Muscle layer of colon (tissue), 2 donors: Measurements from ENCODE around the gene AMBN.

ENCODE experiments used
- H3K27ac ChIP-seq: one replicate; pipeline ENCODE4 v1.7.0; 2013; ENCODE audit warnings: low read depth, mild to moderate bottlenecking, low read length, moderate library complexity
- H3K27me3 ChIP-seq, 2 donors: one replicate each; pipeline ENCODE4 v1.7.0; 2013; ENCODE audit warnings: low read length in 2 of 2, mild to moderate bottlenecking in 2 of 2; ENCODE audit not compliant: insufficient read depth in 2 of 2, control insufficient read depth in 1 of 2
- H3K36me3 ChIP-seq: one replicate; pipeline ENCODE4 v1.7.0; 2013; ENCODE audit warnings: mild to moderate bottlenecking, low read length; ENCODE audit not compliant: insufficient read depth
- H3K4me1 ChIP-seq: one replicate; pipeline ENCODE4 v1.7.0; 2013; ENCODE audit warnings: mild to moderate bottlenecking, low read length; ENCODE audit not compliant: insufficient read depth
- H3K4me3 ChIP-seq, 2 donors: one replicate each; pipeline ENCODE4 v1.7.0; 2013; ENCODE audit warnings: low read length in 2 of 2, low read depth in 1 of 2, mild to moderate bottlenecking in 1 of 2, moderate library complexity in 1 of 2
- H3K9ac ChIP-seq: one replicate; pipeline ENCODE4 v1.7.0; 2013; ENCODE audit warnings: low read length
- H3K9me3 ChIP-seq: one replicate; pipeline ENCODE4 v1.7.0; 2013; ENCODE audit warnings: mild to moderate bottlenecking, low read length
- donor health status: abdominal sarcoma.
- donor health status: Adenocarcinoma of cecum.

AMBN gene

GRCh38 chr4:70583952-70584834 is 7.9 kb upstream of the AMBN start:
- Histone ChIP-seq H3K9me3 (no peaks in the 10 kb centered on the region), H3K27me3 (no peaks in the 10 kb centered on the region), H3K9ac (no peak overlapping the region), H3K36me3 (no peaks in the 10 kb centered on the region), H3K27ac (no peak overlapping the region), H3K4me1 (no peaks in the 10 kb centered on the region), H3K4me3 (no peak overlapping the region)

DNA sequence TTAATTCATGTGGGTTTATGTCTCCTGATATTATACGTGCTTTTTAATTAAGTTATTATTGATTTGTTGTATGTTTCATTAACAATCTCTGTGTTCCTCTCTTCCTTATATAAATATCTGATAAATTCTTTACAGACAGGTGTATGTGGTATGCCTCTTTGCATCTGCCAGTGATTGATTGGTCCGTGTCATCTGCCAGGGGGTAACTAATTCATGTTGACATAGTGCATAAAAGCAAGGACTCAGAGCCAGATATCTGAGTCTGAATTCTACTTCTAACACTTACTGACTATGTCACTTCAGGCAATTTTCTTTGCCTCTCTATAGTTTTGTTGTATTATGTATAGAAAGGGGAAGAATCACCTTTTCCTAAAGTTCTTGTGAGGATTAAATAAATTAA is 5.2 kb upstream of the AMBN start:
- Histone ChIP-seq H3K27me3 (no peaks in the 10 kb centered on the region), H3K4me3 (no peak overlapping the region), H3K4me1 (no peaks in the 10 kb centered on the region), H3K9me3 (no peaks in the 10 kb centered on the region), H3K27ac (no peak overlapping the region), H3K9ac (no peak overlapping the region), H3K36me3 (no peaks in the 10 kb centered on the region)

- Histone ChIP-seq H3K36me3 (no peaks in the 10 kb centered on the region), H3K4me1 (no peaks in the 10 kb centered on the region), H3K4me3 (no peak overlapping the region), H3K9me3 (no peaks in the 10 kb centered on the region), H3K9ac (no peak overlapping the region), H3K27me3 (no peaks in the 10 kb centered on the region), H3K27ac (no peak overlapping the region)
Measured at GRCh38 chr4:70589785-70590184, 2.3 kb upstream of the AMBN start.

- no peaks in the 10 kb centered on the region for H3K9me3 ChIP-seq
- H3K4me1 ChIP-seq: no peaks in the 10 kb centered on the region
- H3K27ac ChIP-seq: no peak overlapping the region
- no peaks in the 10 kb centered on the region for H3K36me3 ChIP-seq
- no peak overlapping the region for H3K9ac ChIP-seq
- no peaks in the 10 kb centered on the region for H3K27me3 ChIP-seq
- H3K4me3 ChIP-seq: no peak overlapping the region
Measured at GRCh38 chr4:70594196-70594595, 2.1 kb downstream of the AMBN start.

- Histone ChIP-seq H3K4me1 (no peaks in the 10 kb centered on the region), H3K27me3 (no peaks in the 10 kb centered on the region)
Measured at GRCh38 chr4:70600305-70600704, 8.2 kb downstream of the AMBN start.

DNA sequence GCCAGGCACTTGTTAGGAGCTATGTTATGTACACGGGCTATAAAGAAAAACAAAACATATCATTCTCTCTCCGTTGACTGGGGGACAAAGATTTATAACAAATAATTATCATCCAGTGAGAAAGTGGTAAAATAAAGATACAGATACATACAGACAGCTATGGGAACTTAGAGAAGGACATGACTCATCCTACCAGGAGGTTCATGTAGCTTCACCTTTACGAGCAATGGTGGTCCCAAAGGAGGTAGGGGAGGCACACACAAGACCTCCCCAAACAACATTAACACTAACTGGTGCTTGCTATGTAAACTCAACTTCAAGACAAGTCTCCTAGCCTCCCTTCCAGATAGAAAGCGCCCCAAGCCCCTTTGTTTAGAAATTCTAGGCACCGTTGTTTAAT is 8.9 kb downstream of the AMBN start:
- Histone ChIP-seq H3K9me3 (no peaks in the 10 kb centered on the region), H3K27ac (no peak overlapping the region), H3K27me3 (no peaks in the 10 kb centered on the region), H3K9ac (no peak overlapping the region), H3K36me3 (no peaks in the 10 kb centered on the region), H3K4me3 (no peak overlapping the region), H3K4me1 (no peaks in the 10 kb centered on the region)

More at GRCh38 chr4:70600305-70600704, 8.2 kb downstream of the AMBN start:
- no peaks in the 10 kb centered on the region for H3K36me3 ChIP-seq
- no peak overlapping the region for H3K9ac ChIP-seq
- H3K4me3 ChIP-seq: no peak overlapping the region
- no peak overlapping the region for H3K27ac ChIP-seq
- H3K9me3 ChIP-seq: no peaks in the 10 kb centered on the region

GRCh38 chr4:70601422-70602039 is 9.5 kb downstream of the AMBN start:
- Histone ChIP-seq H3K9ac (no peak overlapping the region), H3K9me3 (no peaks in the 10 kb centered on the region), H3K27ac (no peak overlapping the region), H3K27me3 (no peaks in the 10 kb centered on the region), H3K4me3 (no peak overlapping the region), H3K4me1 (no peaks in the 10 kb centered on the region), H3K36me3 (no peaks in the 10 kb centered on the region)

- no peak overlapping the region for H3K9ac ChIP-seq
- no peak overlapping the region for H3K4me3 ChIP-seq
- H3K9me3 ChIP-seq: no peaks in the 10 kb centered on the region
- H3K36me3 ChIP-seq: no peaks in the 10 kb centered on the region
- no peaks in the 10 kb centered on the region for H3K4me1 ChIP-seq
- no peak overlapping the region for H3K27ac ChIP-seq
- no peaks in the 10 kb centered on the region for H3K27me3 ChIP-seq
Measured at GRCh38 chr4:70603856-70604255, 11.8 kb downstream of the AMBN start.

DNA sequence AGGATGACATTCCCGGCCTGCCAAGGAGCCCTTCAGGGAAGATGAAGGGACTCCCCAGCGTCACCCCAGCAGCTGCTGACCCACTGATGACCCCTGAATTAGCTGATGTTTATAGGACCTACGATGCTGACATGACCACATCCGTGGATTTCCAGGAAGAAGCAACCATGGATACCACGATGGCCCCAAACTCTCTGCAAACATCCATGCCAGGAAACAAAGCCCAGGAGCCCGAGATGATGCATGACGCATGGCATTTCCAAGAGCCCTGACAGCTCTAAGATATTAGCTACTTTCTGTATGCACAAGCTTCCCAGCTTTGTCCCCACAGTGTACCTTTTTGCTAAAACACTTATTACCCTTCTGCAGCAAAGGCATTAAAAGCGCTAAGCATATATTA is 14.4 kb downstream of the AMBN start:
- H3K36me3 ChIP-seq: no peaks in the 10 kb centered on the region
- no peaks in the 10 kb centered on the region for H3K9me3 ChIP-seq
- H3K27me3 ChIP-seq: no peaks in the 10 kb centered on the region
- H3K4me3 ChIP-seq: no peak overlapping the region
- no peak overlapping the region for H3K9ac ChIP-seq
- no peaks in the 10 kb centered on the region for H3K4me1 ChIP-seq
- no peak overlapping the region for H3K27ac ChIP-seq

DNA sequence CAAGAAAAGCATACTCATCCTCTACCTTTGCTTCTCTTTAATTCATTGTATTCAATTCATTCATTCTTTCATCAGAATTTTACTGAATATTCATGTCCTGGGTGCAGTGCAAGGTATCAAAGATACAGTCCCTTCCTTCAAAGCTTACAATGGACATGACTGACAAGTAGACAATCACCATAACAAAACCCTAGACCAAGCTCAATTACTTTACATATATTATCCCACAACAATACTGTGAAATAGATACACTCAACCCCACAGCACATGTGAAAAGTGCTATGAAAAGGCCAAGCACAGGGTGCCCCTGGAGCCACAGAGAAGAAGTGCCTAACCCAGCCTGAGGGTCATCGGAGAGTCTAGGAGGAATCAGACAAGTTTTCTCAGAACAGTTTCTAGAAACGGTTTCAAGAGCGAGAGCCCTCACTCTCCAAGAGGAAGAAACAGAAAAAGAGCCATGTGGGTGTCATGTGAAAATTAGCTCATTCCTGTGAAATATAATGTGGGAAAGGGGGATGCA is 15.3 kb downstream of the AMBN start:
- H3K9me3 ChIP-seq: no peaks in the 10 kb centered on the region

DNA sequence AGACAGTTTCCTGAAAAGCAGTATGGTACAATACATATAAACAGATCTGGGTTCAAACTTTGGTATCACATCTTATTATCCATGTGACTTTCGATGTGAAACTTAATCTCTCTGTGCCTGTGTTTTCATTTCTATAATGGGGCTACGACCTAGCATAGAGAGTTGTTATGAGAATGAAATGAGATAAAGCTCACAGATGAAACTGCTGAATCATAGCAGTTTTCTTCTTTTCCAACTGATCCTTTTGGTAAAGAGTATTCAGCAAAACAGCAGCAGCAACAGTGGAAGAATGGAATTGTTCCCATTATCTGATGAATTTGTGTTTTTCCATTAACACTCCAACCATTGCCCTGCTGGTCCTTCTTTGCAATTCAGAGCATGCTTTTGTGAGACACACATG is 16.3 kb downstream of the AMBN start:
- Histone ChIP-seq H3K4me1 (no peaks in the 10 kb centered on the region), H3K9me3 (no peaks in the 10 kb centered on the region), H3K27me3 (no peaks in the 10 kb centered on the region), H3K9ac (no peak overlapping the region), H3K4me3 (no peak overlapping the region), H3K36me3 (no peaks in the 10 kb centered on the region), H3K27ac (no peak overlapping the region)

More for the DNA sequence above, 15.3 kb downstream of the AMBN start:
- Histone ChIP-seq H3K4me1 (no peaks in the 10 kb centered on the region), H3K9ac (no peak overlapping the region), H3K36me3 (no peaks in the 10 kb centered on the region), H3K4me3 (no peak overlapping the region), H3K27me3 (no peaks in the 10 kb centered on the region), H3K27ac (no peak overlapping the region)
